ENCODE results near the gene SAMD13. TPM values are rescaled to one million over a fixed set of nuclear protein-coding genes. Genes with fewer than 3 reads are reported as not detected.

Gene SAMD13
- total and polyA plus RNA-seq, 2 of the 4 experiments (the other 2 are of a cell fraction): 0.27 to 0.36 TPM

DNA sequence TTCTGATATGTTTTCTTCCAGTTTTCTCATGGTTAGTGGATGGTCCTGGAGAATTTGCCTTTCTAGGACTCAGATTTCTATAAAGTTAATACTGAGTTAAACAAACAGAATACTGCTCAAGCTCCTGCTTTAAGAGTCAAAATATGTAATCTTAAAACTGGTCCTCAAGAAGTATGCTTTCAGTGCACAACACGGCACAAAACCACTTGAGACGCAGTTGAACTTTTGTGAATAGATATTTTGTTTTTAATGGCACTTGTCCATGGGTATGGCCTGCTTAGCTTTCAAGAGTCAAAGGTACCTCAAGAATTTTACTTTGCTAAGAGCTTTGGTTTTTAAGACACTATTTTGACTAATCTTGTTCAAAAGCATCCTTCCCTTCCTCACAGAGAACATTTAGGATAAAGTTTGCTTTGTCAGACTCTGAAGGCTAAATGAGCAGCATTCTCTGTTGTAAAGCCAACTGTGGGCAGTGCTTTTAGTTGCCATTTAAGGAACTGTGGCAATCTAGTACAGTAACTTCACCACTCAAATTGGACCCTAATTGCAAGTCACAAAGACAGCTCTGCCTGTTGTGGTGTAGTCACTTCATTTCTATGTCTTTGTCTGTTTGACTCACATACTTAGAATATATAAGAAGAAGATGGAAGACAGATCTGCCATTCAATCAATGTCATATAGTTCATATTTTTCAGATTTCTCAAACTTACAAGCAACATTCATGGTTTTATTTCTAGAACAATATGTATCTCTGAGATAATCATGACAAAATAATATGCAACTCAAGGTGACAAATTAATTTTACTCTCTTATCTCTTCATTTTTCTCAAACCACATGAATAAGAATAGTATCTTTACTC is 28.8 kb downstream of the SAMD13 start:
- Histone ChIP-seq H3K9me3 (ENCODE audit: control insufficient read depth, insufficient read depth, low read length) (no peaks in the 10 kb centered on the region), H3K56ac (ENCODE audit: extremely low read depth, insufficient read depth, low read length) (no peak overlapping the region), H3K14ac (replicated peaks; ENCODE audit: low read depth, low read length) (no peak overlapping the region), H3K36me3 (ENCODE audit: control insufficient read depth, insufficient read depth, low read length) (no peaks in the 10 kb centered on the region), H4K5ac (ENCODE audit: low read depth, low read length) (no peak overlapping the region), H3K4me3 (ENCODE audit: insufficient read depth, low read depth, low read length) (no peak overlapping the region), H4K20me1 (ENCODE audit: insufficient read depth, low read length) (no peaks in the 10 kb centered on the region), H2BK20ac (ENCODE audit: low read depth, low read length) (no peak overlapping the region), H3K4ac (ENCODE audit: low read depth, low read length) (no peak overlapping the region), H3K27me3 (ENCODE audit: control insufficient read depth, insufficient read depth, low read length) (no peaks in the 10 kb centered on the region), H3K4me2 (ENCODE audit: low read depth, low read length) (no peak overlapping the region), H2AK5ac (ENCODE audit: low read depth, low read length) (no peak overlapping the region), H3K27ac (ENCODE audit: insufficient read depth, low read length) (no peak overlapping the region), H2AK9ac (replicated peaks; ENCODE audit: low read depth, low read length, poor library complexity) (no peak overlapping the region), H2BK15ac (ENCODE audit: low read depth, low read length) (no peak overlapping the region), H3K9me1 (ENCODE audit: insufficient read depth, low read length) (no peaks in the 10 kb centered on the region), H3K79me1 (ENCODE audit: low read depth in 1 of 2, low read length in 2 of 2) (no peaks in the 10 kb centered on the region), H4K91ac (ENCODE audit: insufficient read depth, low read depth, low read length) (no peak overlapping the region), H4K8ac (ENCODE audit: low read depth in 2 of 2, low read length in 2 of 2) (no peak overlapping the region), H3K23ac (ENCODE audit: low read depth, low read length) (no peak overlapping the region), H2BK120ac (ENCODE audit: low read depth, low read length) (no peak overlapping the region), H3K9ac (ENCODE audit: low read depth, low read length) (no peak overlapping the region), H3K4me1 (ENCODE audit: control insufficient read depth, insufficient read depth, low read length) (no peaks in the 10 kb centered on the region), H2BK5ac (ENCODE audit: low read depth, low read length, poor library complexity, severe bottlenecking) (no peak overlapping the region), H2AFZ (replicated peaks; ENCODE audit: low read length, poor library complexity) (no peak overlapping the region), H3K18ac (ENCODE audit: low read depth, low read length) (no peak overlapping the region)
- no peak for ATAC-seq (ENCODE audit: low read depth)
- BruUV-seq (replicated peaks): no TSS peak
- ChIA-PET CTCF (no interaction called here), POLR2A (ENCODE audit: unreplicated experiment) (no interaction called here)
- no CpG with 5 or more reads among the region's 2 CpGs for WGBS, 2 experiments (ENCODE audit: extremely low coverage in 2 of 2, insufficient read length in 1 of 2)
- in situ Hi-C loops (cut with MboI; ENCODE audit: low sequenced_read_pairs): no loop called here
- intact Hi-C loops (cut with micrococcal nuclease): no loop called here
- no peak for TF ChIP-seq USF2 (IDR thresholded peaks at IDR 0.05; ENCODE audit: low read depth, low read length)
- no peak for TF ChIP-seq MAFK (IDR thresholded peaks at IDR 0.05; ENCODE audit: low read depth, low read length)
- no peak for TF ChIP-seq POLR2A (IDR thresholded peaks at IDR 0.05; ENCODE audit: low read depth, low read length)
- no peak for TF ChIP-seq MXI1 (IDR thresholded peaks at IDR 0.05; ENCODE audit: borderline replicate concordance, low read depth, low read length)
- TF ChIP-seq FOS (IDR thresholded peaks at IDR 0.05; ENCODE audit: low read depth, low read length): no peak
- no peak for TF ChIP-seq RFX5 (IDR thresholded peaks at IDR 0.05; ENCODE audit: low read depth, low read length)
- no peak for TF ChIP-seq CEBPB (IDR thresholded peaks at IDR 0.05; ENCODE audit: low read depth, low read length)
- no peak for TF ChIP-seq CTCF (conservative IDR thresholded peaks at IDR 0.05; ENCODE audit: low read depth, low read length)
- no peak for TF ChIP-seq RAD21 (IDR thresholded peaks at IDR 0.05; ENCODE audit: low read length)
- TF ChIP-seq BHLHE40 (IDR thresholded peaks at IDR 0.05; ENCODE audit: low read depth, low read length): no peak
- no peak for TF ChIP-seq RCOR1 (IDR thresholded peaks at IDR 0.05; ENCODE audit: insufficient replicate concordance, low read length)
- no peak for TF ChIP-seq NFE2L2 (IDR thresholded peaks at IDR 0.05; ENCODE audit: low read depth, low read length)
- TF ChIP-seq ELK1 (IDR thresholded peaks at IDR 0.05; ENCODE audit: borderline replicate concordance, low read depth, low read length): no peak
- DNase-seq: no peak
- dilution Hi-C loops (cut with HindIII; ENCODE audit: low sequenced_read_pairs, unreplicated experiment): no loop called here
